ENCODE measurements around the gene ITPR1. TPM values are rescaled to one million over a fixed set of nuclear protein-coding genes. Genes with fewer than 3 reads are reported as not detected.

The ITPR1 gene
- total and polyA plus RNA-seq, 11 donors, result 8.9 to 55.8 (median 19.9) TPM

DNA sequence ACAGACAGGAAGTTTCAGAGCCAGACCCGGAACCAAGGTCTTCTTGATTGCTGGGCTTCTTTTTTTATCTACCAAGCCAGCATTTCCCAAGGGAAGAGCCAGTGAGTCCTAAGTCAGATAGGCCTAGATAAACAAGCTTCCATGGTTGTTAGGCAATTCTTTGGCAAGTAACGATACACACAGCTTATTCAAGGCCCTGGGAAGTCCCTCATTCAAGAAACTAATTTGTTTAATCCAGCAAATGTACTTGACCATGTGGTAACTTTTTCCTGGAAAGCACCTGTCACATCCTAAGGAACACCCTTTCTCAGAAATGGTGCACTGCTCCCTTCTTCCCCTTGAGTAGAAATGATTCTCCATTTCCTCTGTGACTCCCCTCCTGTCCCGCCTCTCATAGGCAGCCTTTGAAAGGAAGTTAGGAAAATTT is 209.9 kb downstream of the ITPR1 start:
- intact Hi-C loops (cut with DNase I), result loop anchor here in 1 of 10 donors (5.0 kb wide), 1 partner anchor 36 kb away; no protein-coding TSS in a partner anchor
- 46 to 65% (median 56%) methylated on average over 3 of the region's 3 CpGs for WGBS, 4 donors
- no peak for TF ChIP-seq POLR2A (IDR thresholded peaks at IDR 0.05)
- TF ChIP-seq, protein P1, sequence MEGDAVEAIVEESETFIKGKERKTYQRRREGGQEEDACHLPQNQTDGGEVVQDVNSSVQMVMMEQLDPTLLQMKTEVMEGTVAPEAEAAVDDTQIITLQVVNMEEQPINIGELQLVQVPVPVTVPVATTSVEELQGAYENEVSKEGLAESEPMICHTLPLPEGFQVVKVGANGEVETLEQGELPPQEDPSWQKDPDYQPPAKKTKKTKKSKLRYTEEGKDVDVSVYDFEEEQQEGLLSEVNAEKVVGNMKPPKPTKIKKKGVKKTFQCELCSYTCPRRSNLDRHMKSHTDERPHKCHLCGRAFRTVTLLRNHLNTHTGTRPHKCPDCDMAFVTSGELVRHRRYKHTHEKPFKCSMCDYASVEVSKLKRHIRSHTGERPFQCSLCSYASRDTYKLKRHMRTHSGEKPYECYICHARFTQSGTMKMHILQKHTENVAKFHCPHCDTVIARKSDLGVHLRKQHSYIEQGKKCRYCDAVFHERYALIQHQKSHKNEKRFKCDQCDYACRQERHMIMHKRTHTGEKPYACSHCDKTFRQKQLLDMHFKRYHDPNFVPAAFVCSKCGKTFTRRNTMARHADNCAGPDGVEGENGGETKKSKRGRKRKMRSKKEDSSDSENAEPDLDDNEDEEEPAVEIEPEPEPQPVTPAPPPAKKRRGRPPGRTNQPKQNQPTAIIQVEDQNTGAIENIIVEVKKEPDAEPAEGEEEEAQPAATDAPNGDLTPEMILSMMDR (IDR thresholded peaks at IDR 0.05), result no peak
- H3K27ac ChIP-seq, result peak overlapping the region in 2 of 12 donors; percentile 16 to 29
- DNase-seq (no peak), ATAC-seq (peak in 3 of 4 donors; percentile 76 to 84 (median 77))
- no peaks in the 10 kb centered on the region for H3K9me3 ChIP-seq
- H3K4me1 ChIP-seq, result peaks cover 0 to 19% (median 0%) of the 10 kb centered on the region in 12 donors
- no peaks in the 10 kb centered on the region for H3K27me3 ChIP-seq
- peaks cover 0 to 96% (median 81%) of the 10 kb centered on the region in 9 donors for H3K36me3 ChIP-seq
- no peak overlapping the region for H3K4me3 ChIP-seq

DNA sequence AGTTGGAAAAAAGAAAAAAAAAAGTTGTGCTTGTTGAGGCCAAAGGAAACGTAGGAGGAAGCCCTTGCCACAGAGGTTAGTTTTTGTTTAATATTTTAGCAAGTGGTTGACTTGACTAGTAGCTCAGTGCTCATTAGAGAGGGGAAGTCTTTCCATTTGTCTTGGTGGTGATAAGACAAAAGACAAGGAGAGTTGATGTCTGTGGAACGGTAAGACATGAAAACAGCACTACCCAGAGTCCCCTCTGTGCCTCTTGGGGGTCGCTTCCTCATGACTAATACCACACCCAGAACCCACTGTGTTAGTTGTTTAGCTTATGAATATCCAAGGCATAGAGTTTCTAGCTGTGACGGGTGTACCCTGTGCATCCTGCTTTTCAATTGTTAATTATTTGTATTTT is 211.4 kb downstream of the ITPR1 start:
- H3K27ac ChIP-seq, result no peak overlapping the region
- DNase-seq, result no peak
- H3K4me1 ChIP-seq, result peaks cover 0 to 24% (median 0%) of the 10 kb centered on the region in 12 donors
- no peak overlapping the region for H3K4me3 ChIP-seq
- H3K36me3 ChIP-seq, result peaks cover 0 to 97% (median 83%) of the 10 kb centered on the region in 9 donors
- intact Hi-C loops (cut with DNase I), result loop anchor here in 1 of 10 donors (5.0 kb wide), 1 partner anchor 37 kb away; no protein-coding TSS in a partner anchor
- H3K9me3 ChIP-seq, result no peaks in the 10 kb centered on the region
- TF ChIP-seq POLR2A (IDR thresholded peaks at IDR 0.05), result no peak
- TF ChIP-seq, protein P1 (IDR thresholded peaks at IDR 0.05), result no peak
- H3K27me3 ChIP-seq, result no peaks in the 10 kb centered on the region
- 77 to 80% (median 78%) methylated on average over 4 of the region's 4 CpGs for WGBS, 4 donors
- ATAC-seq, result no peak

DNA sequence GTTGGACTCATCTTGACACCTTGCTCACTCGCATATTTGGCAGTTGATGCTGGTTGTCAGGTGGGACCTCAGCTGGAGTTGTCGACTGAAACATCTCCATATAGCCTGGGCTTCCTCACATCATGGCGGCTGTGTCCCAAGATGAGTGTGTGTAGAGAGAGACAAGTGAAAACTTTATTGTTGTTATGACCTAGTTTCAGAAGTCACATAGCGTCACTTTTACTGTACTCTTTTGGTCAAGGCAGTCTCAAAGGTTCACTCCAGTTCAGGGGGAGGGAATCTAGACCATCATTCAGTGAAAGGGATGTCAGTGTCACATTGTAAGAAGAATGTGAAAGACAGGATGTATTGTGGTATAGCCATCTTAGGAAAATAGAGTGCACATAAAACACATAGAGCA is 214.2 kb downstream of the ITPR1 start:
- DNase-seq, result no peak
- TF ChIP-seq, protein P1 (IDR thresholded peaks at IDR 0.05), result no peak
- TF ChIP-seq POLR2A (IDR thresholded peaks at IDR 0.05), result no peak
- ATAC-seq, result no peak
- Histone ChIP-seq H3K4me1 (peaks cover 0 to 28% (median 2%) of the 10 kb centered on the region in 12 donors), H3K4me3 (no peak overlapping the region), H3K27ac (no peak overlapping the region), H3K9me3 (no peaks in the 10 kb centered on the region), H3K36me3 (peaks cover 0 to 91% (median 69%) of the 10 kb centered on the region in 9 donors), H3K27me3 (no peaks in the 10 kb centered on the region)
- whole genome bisulfite sequencing, 4 donors, result 90 to 98% (median 95%) methylated on average over 4 of the region's 4 CpGs
- intact Hi-C loops (cut with DNase I), result loop anchor here in 1 of 10 donors (5.0 kb wide), 1 partner anchor 50 kb away; no protein-coding TSS in a partner anchor

DNA sequence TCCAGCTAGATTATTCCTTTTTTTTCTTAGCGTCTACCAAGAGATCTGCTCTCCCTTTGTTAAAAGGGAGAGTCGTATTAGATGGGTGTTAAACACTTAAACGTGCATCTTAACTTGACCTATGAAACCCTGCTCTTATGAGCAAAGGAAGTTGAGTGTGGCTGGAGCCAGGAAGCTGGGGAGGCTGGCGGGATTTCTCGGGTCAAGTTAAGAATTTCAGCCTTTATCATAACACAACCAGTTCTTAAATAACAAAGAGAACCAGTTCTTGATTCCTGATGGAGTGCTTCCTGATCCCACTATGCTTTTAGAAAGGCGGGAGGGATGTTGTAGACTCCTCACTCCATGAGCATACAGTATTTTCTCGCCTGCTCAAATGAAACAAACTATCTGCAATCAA is 215.1 kb downstream of the ITPR1 start:
- H3K36me3 ChIP-seq, result peaks cover 0 to 91% (median 70%) of the 10 kb centered on the region in 9 donors
- intact Hi-C loops (cut with DNase I), result loop anchor here in 2 of 10 donors (2.0 to 5.0 kb wide), 2 partner anchors 49 to 51 kb away; no protein-coding TSS in a partner anchor
- no peak for ATAC-seq

More for the DNA sequence above, 215.1 kb downstream of the ITPR1 start:
- no peaks in the 10 kb centered on the region for H3K9me3 ChIP-seq
- H3K4me1 ChIP-seq, result peaks cover 0 to 23% (median 1%) of the 10 kb centered on the region in 12 donors
- WGBS, 4 donors, result 54 to 64% (median 60%) methylated on average over 7 of the region's 7 CpGs
- no peak for DNase-seq
- H3K4me3 ChIP-seq, result no peak overlapping the region
- H3K27ac ChIP-seq, result peak overlapping the region in 1 of 12 donors; percentile 7
- H3K27me3 ChIP-seq, result no peaks in the 10 kb centered on the region
- no peak for TF ChIP-seq POLR2A (IDR thresholded peaks at IDR 0.05)
- TF ChIP-seq, protein P1 (IDR thresholded peaks at IDR 0.05), result no peak

Data from heart left ventricle (tissue), 16 donors.